Fibroblast of lung (primary cell): Measurements from ENCODE around the gene SRCAP. TPM values are rescaled to one million over a fixed set of nuclear protein-coding genes. Genes with fewer than 3 reads are reported as not detected.

Source experiments
- DNase-seq, 2 donors: peaks; one replicate each; pipeline versions ENCODE4 v3.0.0 to v3.0.0-alpha.2; 2010; ENCODE audit warnings: low read depth in 2 of 2
- H2AFZ ChIP-seq: 2 replicates; pipeline ENCODE4 v1.5.1; 2012; ENCODE audit warnings: low read length, control low read depth, inconsistent platforms
- H3K27ac ChIP-seq: 2 replicates; pipeline ENCODE4 v1.5.1; 2011; ENCODE audit warnings: low read length, control low read depth; ENCODE audit not compliant: insufficient read depth
- H3K27me3 ChIP-seq: 2 replicates; pipeline ENCODE4 v1.5.1; 2011; ENCODE audit warnings: mild to moderate bottlenecking, low read length; ENCODE audit not compliant: control insufficient read depth, insufficient read depth
- H3K36me3 ChIP-seq: 2 replicates; pipeline ENCODE4 v1.5.1; 2011; ENCODE audit warnings: low read length; ENCODE audit not compliant: control insufficient read depth, insufficient read depth
- H3K4me1 ChIP-seq: 2 replicates; pipeline ENCODE4 v1.5.1; 2011; ENCODE audit warnings: low read length; ENCODE audit not compliant: control insufficient read depth, insufficient read depth; ENCODE audit errors: extremely low read depth
- H3K4me2 ChIP-seq: 2 replicates; pipeline ENCODE4 v1.5.1; 2011; ENCODE audit warnings: low read length, control low read depth; ENCODE audit not compliant: insufficient read depth; ENCODE audit errors: extremely low read depth
- H3K4me3 ChIP-seq, 4 experiments: fragments of 200-600 bp in 1 of 4; sonication (generic) in 1 of 4; replicated peaks in 1 of 4; 2 replicates each; pipeline ENCODE4 v1.5.1; 2011 to 2016; ENCODE audit warnings: low read length in 4 of 4, low read depth in 3 of 4, mild to moderate bottlenecking in 3 of 4, control low read depth in 2 of 4, inconsistent platforms in 1 of 4, mixed read lengths in 1 of 4; ENCODE audit not compliant: insufficient read depth in 1 of 4; ENCODE audit errors: control extremely low read depth in 1 of 4
- H3K79me2 ChIP-seq: 2 replicates; pipeline ENCODE4 v1.5.1; 2012; ENCODE audit warnings: mild to moderate bottlenecking, low read length, inconsistent platforms; ENCODE audit not compliant: control insufficient read depth, insufficient read depth
- H3K9ac ChIP-seq: 2 replicates; pipeline ENCODE4 v1.5.1; 2011; ENCODE audit warnings: mild to moderate bottlenecking, low read length, control low read depth; ENCODE audit not compliant: insufficient read depth
- H3K9me3 ChIP-seq: 2 replicates; pipeline ENCODE4 v1.5.1; 2012; ENCODE audit warnings: low read depth, low read length; ENCODE audit not compliant: control insufficient read depth, insufficient read depth
- H4K20me1 ChIP-seq: 2 replicates; pipeline ENCODE4 v1.5.1; 2011; ENCODE audit warnings: low read length; ENCODE audit not compliant: control insufficient read depth, insufficient read depth; ENCODE audit errors: extremely low read depth
- CTCF ChIP-seq, 2 donors: IDR thresholded peaks in 1 of 2; conservative IDR thresholded peaks in 1 of 2; 1 replicate in 1 of 2; 2 replicates in 1 of 2; pipeline ENCODE4 v1.5.1; 2011 to 2012; ENCODE audit warnings: low read length in 2 of 2, control low read depth in 1 of 2, inconsistent platforms in 1 of 2, low read depth in 1 of 2, mild to moderate bottlenecking in 1 of 2
- EZH2 ChIP-seq: IDR thresholded peaks from 2 replicates; pipeline ENCODE4 v1.5.1; 2012; ENCODE audit warnings: low read length, control low read depth, mild to moderate bottlenecking; ENCODE audit errors: missing control alignments
- polyA plus RNA-seq, 2 donors: library from polyadenylated mRNA; depleted of rRNA in 1 of 2; stranded (reverse) in 1 of 2; unstranded in 1 of 2; fragments of >200 nt; gene quantifications; 2 replicates each; pipeline ENCODE4 v1.2.1, GENCODE V29; 2011 to 2012; ENCODE audit warnings: missing spikeins in 1 of 2
- total RNA-seq: library from RNA; depleted of rRNA; stranded (reverse); fragments of >200 nt; gene quantifications from 2 replicates; pipeline ENCODE4 v1.2.1, GENCODE V29; 2014

Gene SRCAP
- total and polyA plus RNA-seq, 2 donors (not counting 1 experiment from before 2014, with no cell fraction given), result 3.5 to 14.2 TPM

- Histone ChIP-seq H3K4me2 (no peak overlapping the region), H3K79me2 (peaks cover 19% of the 10 kb centered on the region), H3K9me3 (no peaks in the 10 kb centered on the region), H3K27ac (no peak overlapping the region), H3K27me3 (no peaks in the 10 kb centered on the region), H3K4me1 (peaks cover 6% of the 10 kb centered on the region), H2AFZ (no peak overlapping the region), H4K20me1 (no peaks in the 10 kb centered on the region), H3K36me3 (peaks cover 56% of the 10 kb centered on the region), H3K4me3 (no peak overlapping the region), H3K9ac (no peak overlapping the region)
- no peak for DNase-seq
- TF ChIP-seq CTCF (conservative IDR thresholded peaks at IDR 0.05 in 1 of 2, IDR thresholded peaks at IDR 0.05 in 1 of 2; ENCODE audit: low read depth in 1 of 2, low read length in 2 of 2) (no peak), EZH2 (no peak)
These were observed 68.9 kb downstream of the SRCAP start for GRCh38 chr16:30767767-30768465.

- peaks cover 58% of the 10 kb centered on the region for H3K36me3 ChIP-seq
- peaks cover 11% of the 10 kb centered on the region for H3K79me2 ChIP-seq
- H3K27me3 ChIP-seq, result no peaks in the 10 kb centered on the region
- no peak overlapping the region for H3K9ac ChIP-seq
- H3K4me2 ChIP-seq, result no peak overlapping the region
- no peak overlapping the region for H2AFZ ChIP-seq
- DNase-seq, result no peak
- no peaks in the 10 kb centered on the region for H3K4me1 ChIP-seq
- H4K20me1 ChIP-seq, result no peaks in the 10 kb centered on the region
- no peaks in the 10 kb centered on the region for H3K9me3 ChIP-seq
- no peak overlapping the region for H3K4me3 ChIP-seq
- TF ChIP-seq CTCF (conservative IDR thresholded peaks at IDR 0.05 in 1 of 2, IDR thresholded peaks at IDR 0.05 in 1 of 2; ENCODE audit: low read depth in 1 of 2, low read length in 2 of 2), result no peak
- no peak for TF ChIP-seq EZH2
- H3K27ac ChIP-seq, result no peak overlapping the region
These were observed 69.7 kb downstream of the SRCAP start for GRCh38 chr16:30768583-30769181.

- H3K4me2 ChIP-seq, result no peak overlapping the region
- peaks cover 2% of the 10 kb centered on the region for H3K79me2 ChIP-seq
- H3K4me3 ChIP-seq, result no peak overlapping the region
- no peak for TF ChIP-seq EZH2
- no peak for TF ChIP-seq CTCF (conservative IDR thresholded peaks at IDR 0.05 in 1 of 2, IDR thresholded peaks at IDR 0.05 in 1 of 2; ENCODE audit: low read depth in 1 of 2, low read length in 2 of 2)
- no peaks in the 10 kb centered on the region for H4K20me1 ChIP-seq
- no peaks in the 10 kb centered on the region for H3K27me3 ChIP-seq
- H3K9ac ChIP-seq, result no peak overlapping the region
- H2AFZ ChIP-seq, result no peak overlapping the region
- H3K36me3 ChIP-seq, result peaks cover 57% of the 10 kb centered on the region
- DNase-seq, result no peak
- no peak overlapping the region for H3K27ac ChIP-seq
- no peaks in the 10 kb centered on the region for H3K4me1 ChIP-seq
- H3K9me3 ChIP-seq, result no peaks in the 10 kb centered on the region
These were observed 70.6 kb downstream of the SRCAP start for GRCh38 chr16:30769379-30770089.
